Testis (tissue), 3 donors: ENCODE data around the gene FAM169A. TPM values are rescaled to one million over a fixed set of nuclear protein-coding genes. Genes with fewer than 3 reads are reported as not detected.
A peak's percentile ranks its signal among the peaks of the same experiment; 100 is the strongest.

Source experiments
- DNase-seq: peaks from one replicate; pipeline ENCODE4 v3.0.0-alpha.2; 2019
- H3K27ac ChIP-seq, 2 donors: fragments of 200-600 bp; sonication (generic); one replicate each; pipeline ENCODE4 v1.5.1; 2019
- H3K27me3 ChIP-seq: fragments of 200-600 bp; sonication (generic); one replicate; pipeline ENCODE4 v1.5.1; 2019
- H3K36me3 ChIP-seq: fragments of 200-600 bp; sonication (generic); one replicate; pipeline ENCODE4 v1.5.1; 2017; ENCODE audit warnings: low read depth; ENCODE audit errors: missing control alignments
- H3K4me1 ChIP-seq: fragments of 200-600 bp; sonication (generic); one replicate; pipeline ENCODE4 v1.5.1; 2019
- H3K4me3 ChIP-seq, 2 donors: fragments of 200-600 bp; sonication (generic); one replicate each; pipeline ENCODE4 v1.5.1; 2017 to 2019
- H3K9me3 ChIP-seq: fragments of 200-600 bp; sonication (generic); one replicate; pipeline ENCODE4 v1.5.1; 2017
- CTCF ChIP-seq, 3 experiments: fragments of 450-650 bp in 2 of 3; fragments of 200-600 bp in 1 of 3; sonication (generic) in 1 of 3; IDR thresholded peaks; one replicate each; pipeline ENCODE4 v1.5.1; 2016 to 2019; ENCODE audit warnings: antibody characterized with exemption in 3 of 3, mild to moderate bottlenecking in 2 of 3, moderate library complexity in 1 of 3
- POLR2A ChIP-seq: fragments of 450-650 bp; IDR thresholded peaks from one replicate; pipeline ENCODE4 v1.6.1; 2017; ENCODE audit warnings: antibody characterized with exemption, mild to moderate bottlenecking, moderate library complexity
- WGBS, 2 donors: methylation state at CpG; one replicate each; pipeline ENCODE4 v1.1.5; 2018; 5-methylcytosine and 5-hydroxymethylcytosine counted together
- intact Hi-C: fragments of 100-400 bp; cut with DNase I; formaldehyde crosslinking; loops from one replicate; pipeline ENCODE4 v1.15.1; 2023; ENCODE audit warnings: low total_unique reads
- polyA plus RNA-seq: library from polyadenylated mRNA; stranded (reverse); fragments of 350-450 nt; fragmentation: Illumina TruSeq; extraction: RNeasy Lipid Tissue Mini Kit (QIAGEN cat#74804); gene quantifications from one replicate; pipeline ENCODE4 v1.2.3, GENCODE V29; 2014; ENCODE audit warnings: low read depth, low replicate concordance; ENCODE audit not compliant: insufficient read depth
- total RNA-seq, 2 donors: library from RNA; depleted of rRNA; stranded (reverse); fragments of >200 nt; gene quantifications; one replicate each; pipeline ENCODE4 v1.2.3, GENCODE V29; 2016

The FAM169A gene
- total and polyA plus RNA-seq, 3 donors from 2014 or later = 25.1 to 69.2 (median 58.6) TPM

- Histone ChIP-seq H3K27me3 (no peaks in the 10 kb centered on the region), H3K4me3 (no peak overlapping the region), H3K36me3 (no peaks in the 10 kb centered on the region), H3K27ac (no peak overlapping the region), H3K9me3 (no peaks in the 10 kb centered on the region), H3K4me1 (no peaks in the 10 kb centered on the region)
- TF ChIP-seq CTCF (IDR thresholded peaks at IDR 0.05) = peak in 2 of 3 experiments; percentile 45 to 46
- TF ChIP-seq POLR2A = no peak
- DNase-seq = peak; percentile 69
- intact Hi-C loops = no loop called here
- WGBS, 2 donors = 42 to 52% methylated on average over 4 of the region's 4 CpGs
Observed at GRCh38 chr5:74903165-74903787, 37.1 kb upstream of the FAM169A start.

GRCh38 chr5:74897049-74897448 is 30.9 kb upstream of the FAM169A start:
- no peak overlapping the region for H3K27ac ChIP-seq
- TF ChIP-seq POLR2A (no peak), CTCF (IDR thresholded peaks at IDR 0.05) (no peak)
- no peaks in the 10 kb centered on the region for H3K9me3 ChIP-seq
- no peak for DNase-seq
- H3K36me3 ChIP-seq = no peaks in the 10 kb centered on the region
- WGBS, 2 donors = 71 to 75% methylated on average over 1 of the region's 1 CpG
- no peaks in the 10 kb centered on the region for H3K27me3 ChIP-seq
- intact Hi-C loops = no loop called here
- no peak overlapping the region for H3K4me3 ChIP-seq
- H3K4me1 ChIP-seq = peaks cover 6% of the 10 kb centered on the region

- Histone ChIP-seq H3K4me3 (no peak overlapping the region), H3K27me3 (no peaks in the 10 kb centered on the region), H3K9me3 (no peaks in the 10 kb centered on the region), H3K36me3 (no peaks in the 10 kb centered on the region), H3K4me1 (peaks cover 6% of the 10 kb centered on the region), H3K27ac (no peak overlapping the region)
- DNase-seq = peak; percentile 96
- TF ChIP-seq CTCF (IDR thresholded peaks at IDR 0.05) (no peak), POLR2A (no peak)
- WGBS, 2 donors = 49 to 63% methylated on average over 5 of the region's 5 CpGs
- intact Hi-C loops = no loop called here
Observed at GRCh38 chr5:74895906-74896305, 29.7 kb upstream of the FAM169A start.

GRCh38 chr5:74894351-74894750 is 28.2 kb upstream of the FAM169A start:
- no peak overlapping the region for H3K4me3 ChIP-seq
- no peak for TF ChIP-seq CTCF (IDR thresholded peaks at IDR 0.05)
- no peak for TF ChIP-seq POLR2A
- WGBS, 2 donors = 96 to 97% methylated on average over 2 of the region's 2 CpGs
- no peak for DNase-seq
- peaks cover 6% of the 10 kb centered on the region for H3K4me1 ChIP-seq
- intact Hi-C loops = no loop called here
- H3K27ac ChIP-seq = no peak overlapping the region
- no peaks in the 10 kb centered on the region for H3K27me3 ChIP-seq
- no peaks in the 10 kb centered on the region for H3K36me3 ChIP-seq
- H3K9me3 ChIP-seq = no peaks in the 10 kb centered on the region

GRCh38 chr5:74892921-74893320 is 26.7 kb upstream of the FAM169A start:
- H3K27me3 ChIP-seq = no peaks in the 10 kb centered on the region
- no peak for DNase-seq
- no peaks in the 10 kb centered on the region for H3K9me3 ChIP-seq
- H3K4me1 ChIP-seq = peaks cover 6% of the 10 kb centered on the region
- no peak for TF ChIP-seq POLR2A
- no peak for TF ChIP-seq CTCF (IDR thresholded peaks at IDR 0.05)
- WGBS, 2 donors = 76 to 80% methylated on average over 2 of the region's 2 CpGs
- no peak overlapping the region for H3K4me3 ChIP-seq
- no peak overlapping the region for H3K27ac ChIP-seq
- H3K36me3 ChIP-seq = no peaks in the 10 kb centered on the region
- intact Hi-C loops = no loop called here
